Fibroblast of mammary gland (primary cell): ENCODE results near the gene C16orf87.

Source experiments
- DNase-seq: peaks from one replicate; pipeline ENCODE4 v3.0.0-alpha.2; 2010; ENCODE audit warnings: low read depth
- H3K4me3 ChIP-seq: 2 replicates; pipeline ENCODE4 v1.5.1; 2011; ENCODE audit warnings: low read depth, mild to moderate bottlenecking, low read length, moderate library complexity; ENCODE audit not compliant: control insufficient read depth
- CTCF ChIP-seq: conservative IDR thresholded peaks from 2 replicates; pipeline ENCODE4 v1.5.1; 2011; ENCODE audit warnings: low read depth, low read length, inconsistent platforms; ENCODE audit not compliant: control insufficient read depth, insufficient read depth

C16orf87 gene

GRCh38 chr16:46843898-46844642, 13.1 kb upstream of the C16orf87 start:
- no peak overlapping the region for H3K4me3 ChIP-seq
- TF ChIP-seq CTCF = no peak
- no peak for DNase-seq

GRCh38 chr16:46842192-46842895, 11.4 kb upstream of the C16orf87 start:
- no peak for TF ChIP-seq CTCF
- DNase-seq = no peak

GRCh38 chr16:46839986-46840443, 9.0 kb upstream of the C16orf87 start:
- no peak overlapping the region for H3K4me3 ChIP-seq
- no peak for DNase-seq
- no peak for TF ChIP-seq CTCF

More at GRCh38 chr16:46842192-46842895, 11.4 kb upstream of the C16orf87 start:
- H3K4me3 ChIP-seq = no peak overlapping the region

- TF ChIP-seq CTCF = no peak
- DNase-seq = no peak
Measured at GRCh38 chr16:46836534-46837530, 5.9 kb upstream of the C16orf87 start.

GRCh38 chr16:46833460-46833800, 2.5 kb upstream of the C16orf87 start:
- TF ChIP-seq CTCF = no peak
- peak; percentile 21 for DNase-seq

More at GRCh38 chr16:46836534-46837530, 5.9 kb upstream of the C16orf87 start:
- no peak overlapping the region for H3K4me3 ChIP-seq

GRCh38 chr16:46832757-46833459, 1.9 kb upstream of the C16orf87 start:
- H3K4me3 ChIP-seq = no peak overlapping the region
- TF ChIP-seq CTCF = no peak
- no peak for DNase-seq

More at GRCh38 chr16:46833460-46833800, 2.5 kb upstream of the C16orf87 start:
- H3K4me3 ChIP-seq = no peak overlapping the region
